Measurements from ENCODE around the gene UCP3.

DNA sequence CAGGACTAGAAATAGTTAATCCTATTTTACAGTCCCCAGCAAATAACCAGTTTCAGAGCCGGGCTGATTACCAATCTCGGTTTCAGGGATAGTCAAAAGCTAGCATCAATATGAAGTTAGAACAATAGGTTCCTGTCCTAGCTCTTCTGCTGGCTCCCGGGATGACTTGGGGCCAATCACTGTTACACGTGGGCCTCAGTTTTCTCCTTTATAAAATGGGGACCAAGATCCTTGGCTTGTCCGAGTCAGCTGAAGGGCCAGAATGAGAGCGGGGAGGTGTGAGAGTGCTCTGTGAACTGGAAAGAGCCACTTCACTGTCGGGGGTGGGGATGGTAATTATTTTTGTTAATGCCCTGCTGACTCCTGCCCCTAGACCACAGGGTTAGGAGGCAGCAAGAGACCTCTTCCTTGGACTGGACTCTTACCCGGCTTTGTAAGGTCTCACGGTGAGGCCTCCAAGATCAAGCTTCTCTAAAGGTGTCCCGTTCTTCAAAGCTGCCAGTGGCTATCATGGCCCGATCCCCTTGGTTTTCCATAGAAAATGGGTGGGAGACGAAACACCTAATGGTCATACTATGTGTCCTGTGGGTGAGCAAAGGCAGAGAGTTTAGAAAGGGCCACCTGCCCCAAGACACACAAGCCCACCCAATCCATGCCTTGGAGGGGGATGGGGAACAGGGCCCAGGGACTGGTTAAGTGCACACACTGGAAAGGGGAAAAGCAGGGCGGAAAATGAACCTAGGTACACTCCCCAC, 27.7 kb downstream of the UCP3 start:
- TF ChIP-seq POLR2A (IDR thresholded peaks at IDR 0.05; ENCODE audit: low read length), result no peak
- TF ChIP-seq GATA1 (IDR thresholded peaks at IDR 0.05; ENCODE audit: low read depth, low read length), result no peak

Data from erythroblast (primary cell).